OCI-LY1 (cell line): ENCODE results near the gene PLEKHM1.
"Not testable (repeated sequence)": the region's sequence is repeated elsewhere in the genome, so short reads cannot be mapped to it uniquely, and the experiment has no call there.

Source experiments
- EZH2 ChIP-seq: fragments of 200-600 bp; sonication (generic), shearing (Covaris generic); IDR thresholded peaks from 2 replicates; pipeline ENCODE4 v1.8.0; 2017; ENCODE audit warnings: borderline replicate concordance, mixed run types, mild to moderate bottlenecking, antibody characterized with exemption, low read length, moderate library complexity, mixed read lengths
- TF ChIP-seq, protein P1 (sequence below): fragments of 200-600 bp; sonication (generic), shearing (Covaris generic); IDR thresholded peaks from 2 replicates; pipeline ENCODE4 v1.5.1; 2017; ENCODE audit warnings: mild to moderate bottlenecking, antibody characterized with exemption, low read length, moderate library complexity, mixed read lengths

DNA sequence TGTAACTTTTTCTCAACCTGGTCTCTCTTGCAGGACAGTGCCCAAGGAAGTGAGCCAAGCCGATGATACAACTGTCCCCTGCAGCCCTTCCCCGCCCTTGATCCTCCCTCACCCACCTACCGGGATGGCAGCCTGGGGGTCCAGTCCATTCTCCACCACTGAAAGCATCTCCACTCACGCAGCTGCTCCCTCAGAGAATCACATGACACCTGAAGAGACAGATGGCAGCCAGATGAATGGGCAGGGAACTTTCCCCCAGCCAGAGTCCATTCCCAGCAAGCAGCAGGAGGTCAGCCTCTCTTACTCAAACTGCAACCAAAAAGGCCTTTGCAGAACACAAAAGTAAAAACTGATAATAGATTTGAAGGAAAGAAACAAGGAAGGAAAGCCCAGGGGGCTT, 8.2 kb downstream of the PLEKHM1 start:
- TF ChIP-seq, protein P1, sequence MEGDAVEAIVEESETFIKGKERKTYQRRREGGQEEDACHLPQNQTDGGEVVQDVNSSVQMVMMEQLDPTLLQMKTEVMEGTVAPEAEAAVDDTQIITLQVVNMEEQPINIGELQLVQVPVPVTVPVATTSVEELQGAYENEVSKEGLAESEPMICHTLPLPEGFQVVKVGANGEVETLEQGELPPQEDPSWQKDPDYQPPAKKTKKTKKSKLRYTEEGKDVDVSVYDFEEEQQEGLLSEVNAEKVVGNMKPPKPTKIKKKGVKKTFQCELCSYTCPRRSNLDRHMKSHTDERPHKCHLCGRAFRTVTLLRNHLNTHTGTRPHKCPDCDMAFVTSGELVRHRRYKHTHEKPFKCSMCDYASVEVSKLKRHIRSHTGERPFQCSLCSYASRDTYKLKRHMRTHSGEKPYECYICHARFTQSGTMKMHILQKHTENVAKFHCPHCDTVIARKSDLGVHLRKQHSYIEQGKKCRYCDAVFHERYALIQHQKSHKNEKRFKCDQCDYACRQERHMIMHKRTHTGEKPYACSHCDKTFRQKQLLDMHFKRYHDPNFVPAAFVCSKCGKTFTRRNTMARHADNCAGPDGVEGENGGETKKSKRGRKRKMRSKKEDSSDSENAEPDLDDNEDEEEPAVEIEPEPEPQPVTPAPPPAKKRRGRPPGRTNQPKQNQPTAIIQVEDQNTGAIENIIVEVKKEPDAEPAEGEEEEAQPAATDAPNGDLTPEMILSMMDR = not testable (repeated sequence)
- TF ChIP-seq EZH2 = not testable (repeated sequence)
